ENCODE results near the gene BHLHE40. TPM values are rescaled to one million over a fixed set of nuclear protein-coding genes. Genes with fewer than 3 reads are reported as not detected.

BHLHE40 gene
- total and polyA plus RNA-seq, 10 of the 15 experiments (the other 5 are each of a cell fraction or from before 2014, with no cell fraction given): 25.2 to 106 (median 51.4) TPM

DNA sequence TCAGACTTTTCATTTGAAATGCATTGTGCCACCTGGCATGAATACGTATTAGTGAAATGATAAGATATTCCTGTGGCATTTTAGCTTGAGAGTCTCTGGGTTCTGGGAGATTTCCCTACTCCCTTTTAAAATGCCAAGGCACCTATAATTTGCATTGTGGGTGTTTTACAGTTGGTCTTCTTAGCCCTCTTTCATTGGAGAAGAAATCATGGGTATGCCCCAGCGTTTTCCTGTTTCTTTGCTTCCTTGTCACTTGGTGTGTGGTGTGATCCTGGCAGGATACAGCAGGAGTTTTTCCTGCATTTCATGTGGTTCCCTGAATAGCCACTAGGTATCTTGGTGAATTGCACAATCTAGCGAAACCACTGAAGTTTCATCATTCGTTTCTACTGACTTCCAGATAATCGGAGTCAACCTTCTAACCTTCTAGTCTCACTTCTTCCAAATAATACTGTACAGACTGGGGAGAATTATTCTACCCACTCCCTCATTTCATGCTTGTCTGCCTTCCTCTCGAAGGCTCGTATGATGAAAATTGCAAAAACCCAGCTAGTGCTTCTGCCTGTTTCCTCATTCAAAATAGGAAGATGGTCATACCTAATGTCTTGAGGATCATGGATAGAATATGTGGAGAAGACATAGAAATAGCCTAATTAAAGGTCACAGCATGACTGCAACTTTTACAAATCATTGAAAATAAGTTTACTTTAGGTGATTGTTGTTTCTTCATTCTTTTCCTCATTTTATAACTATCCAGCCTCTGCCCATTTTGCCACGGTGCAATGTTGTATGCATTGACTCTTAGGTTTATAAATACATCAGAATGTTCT, 2.6 kb downstream of the BHLHE40 start (continued):
- TF ChIP-seq, protein P1, sequence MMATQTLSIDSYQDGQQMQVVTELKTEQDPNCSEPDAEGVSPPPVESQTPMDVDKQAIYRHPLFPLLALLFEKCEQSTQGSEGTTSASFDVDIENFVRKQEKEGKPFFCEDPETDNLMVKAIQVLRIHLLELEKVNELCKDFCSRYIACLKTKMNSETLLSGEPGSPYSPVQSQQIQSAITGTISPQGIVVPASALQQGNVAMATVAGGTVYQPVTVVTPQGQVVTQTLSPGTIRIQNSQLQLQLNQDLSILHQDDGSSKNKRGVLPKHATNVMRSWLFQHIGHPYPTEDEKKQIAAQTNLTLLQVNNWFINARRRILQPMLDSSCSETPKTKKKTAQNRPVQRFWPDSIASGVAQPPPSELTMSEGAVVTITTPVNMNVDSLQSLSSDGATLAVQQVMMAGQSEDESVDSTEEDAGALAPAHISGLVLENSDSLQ (IDR thresholded peaks at IDR 0.05): no peak
- TF ChIP-seq POLR2A (IDR thresholded peaks at IDR 0.05; ENCODE audit: low read depth, low read length) (no peak; the same call in 1 of the 2 replicates), ZSCAN29 (IDR thresholded peaks at IDR 0.05) (0 out of 2 replicates have a peak, but pooled peaks have one; percentile 21), TBL1XR1 (IDR thresholded peaks at IDR 0.05; ENCODE audit: low read depth, low read length) (0 out of 2 replicates have a peak, but pooled peaks have one; percentile 1), SUPT20H (IDR thresholded peaks at IDR 0.05; ENCODE audit: borderline replicate concordance, control insufficient read depth, low read depth, low read length) (no peak), CEBPB (IDR thresholded peaks at IDR 0.05; ENCODE audit: borderline replicate concordance in 1 of 2, low read depth in 2 of 2, low read length in 2 of 2) (peak in 1 of 2 experiments; percentile 72; a peak in 1 of 4 replicates), MYC (IDR thresholded peaks at IDR 0.05; ENCODE audit: insufficient read depth, insufficient read length, insufficient replicate concordance, low read length, severe bottlenecking) (no peak), TCF7 (IDR thresholded peaks at IDR 0.05; ENCODE audit: borderline replicate concordance) (no peak), SREBF2 (IDR thresholded peaks at IDR 0.05; ENCODE audit: low read length) (no peak), STAT1 (conservative IDR thresholded peaks at IDR 0.05) (no peak), RAD51 (IDR thresholded peaks at IDR 0.05) (no peak; the same call in 1 of the 2 replicates), NR2C2 (IDR thresholded peaks at IDR 0.05; ENCODE audit: borderline replicate concordance, control insufficient read depth, insufficient read length, low read depth) (no peak), KDM1A (IDR thresholded peaks at IDR 0.05; ENCODE audit: borderline replicate concordance) (no peak), SMARCA5 (IDR thresholded peaks at IDR 0.05) (no peak), POU2F2 (IDR thresholded peaks at IDR 0.05; ENCODE audit: borderline replicate concordance, low read depth, low read length) (0 out of 3 replicates have a peak, but pooled peaks have one; percentile 7), MEF2A (IDR thresholded peaks at IDR 0.05; ENCODE audit: insufficient read depth, low read depth, low read length) (no peak)
- TF ChIP-seq, protein P2, sequence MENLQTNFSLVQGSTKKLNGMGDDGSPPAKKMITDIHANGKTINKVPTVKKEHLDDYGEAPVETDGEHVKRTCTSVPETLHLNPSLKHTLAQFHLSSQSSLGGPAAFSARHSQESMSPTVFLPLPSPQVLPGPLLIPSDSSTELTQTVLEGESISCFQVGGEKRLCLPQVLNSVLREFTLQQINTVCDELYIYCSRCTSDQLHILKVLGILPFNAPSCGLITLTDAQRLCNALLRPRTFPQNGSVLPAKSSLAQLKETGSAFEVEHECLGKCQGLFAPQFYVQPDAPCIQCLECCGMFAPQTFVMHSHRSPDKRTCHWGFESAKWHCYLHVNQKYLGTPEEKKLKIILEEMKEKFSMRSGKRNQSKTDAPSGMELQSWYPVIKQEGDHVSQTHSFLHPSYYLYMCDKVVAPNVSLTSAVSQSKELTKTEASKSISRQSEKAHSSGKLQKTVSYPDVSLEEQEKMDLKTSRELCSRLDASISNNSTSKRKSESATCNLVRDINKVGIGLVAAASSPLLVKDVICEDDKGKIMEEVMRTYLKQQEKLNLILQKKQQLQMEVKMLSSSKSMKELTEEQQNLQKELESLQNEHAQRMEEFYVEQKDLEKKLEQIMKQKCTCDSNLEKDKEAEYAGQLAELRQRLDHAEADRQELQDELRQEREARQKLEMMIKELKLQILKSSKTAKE (IDR thresholded peaks at IDR 0.05; ENCODE audit: low read depth, poor library complexity, severe bottlenecking): no peak
- TF ChIP-seq, protein P3, sequence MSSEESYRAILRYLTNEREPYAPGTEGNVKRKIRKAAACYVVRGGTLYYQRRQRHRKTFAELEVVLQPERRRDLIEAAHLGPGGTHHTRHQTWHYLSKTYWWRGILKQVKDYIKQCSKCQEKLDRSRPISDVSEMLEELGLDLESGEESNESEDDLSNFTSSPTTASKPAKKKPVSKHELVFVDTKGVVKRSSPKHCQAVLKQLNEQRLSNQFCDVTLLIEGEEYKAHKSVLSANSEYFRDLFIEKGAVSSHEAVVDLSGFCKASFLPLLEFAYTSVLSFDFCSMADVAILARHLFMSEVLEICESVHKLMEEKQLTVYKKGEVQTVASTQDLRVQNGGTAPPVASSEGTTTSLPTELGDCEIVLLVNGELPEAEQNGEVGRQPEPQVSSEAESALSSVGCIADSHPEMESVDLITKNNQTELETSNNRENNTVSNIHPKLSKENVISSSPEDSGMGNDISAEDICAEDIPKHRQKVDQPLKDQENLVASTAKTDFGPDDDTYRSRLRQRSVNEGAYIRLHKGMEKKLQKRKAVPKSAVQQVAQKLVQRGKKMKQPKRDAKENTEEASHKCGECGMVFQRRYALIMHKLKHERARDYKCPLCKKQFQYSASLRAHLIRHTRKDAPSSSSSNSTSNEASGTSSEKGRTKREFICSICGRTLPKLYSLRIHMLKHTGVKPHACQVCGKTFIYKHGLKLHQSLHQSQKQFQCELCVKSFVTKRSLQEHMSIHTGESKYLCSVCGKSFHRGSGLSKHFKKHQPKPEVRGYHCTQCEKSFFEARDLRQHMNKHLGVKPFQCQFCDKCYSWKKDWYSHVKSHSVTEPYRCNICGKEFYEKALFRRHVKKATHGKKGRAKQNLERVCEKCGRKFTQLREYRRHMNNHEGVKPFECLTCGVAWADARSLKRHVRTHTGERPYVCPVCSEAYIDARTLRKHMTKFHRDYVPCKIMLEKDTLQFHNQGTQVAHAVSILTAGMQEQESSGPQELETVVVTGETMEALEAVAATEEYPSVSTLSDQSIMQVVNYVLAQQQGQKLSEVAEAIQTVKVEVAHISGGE (CRISPR knock-in tag; IDR thresholded peaks at IDR 0.05): no peak
- TF ChIP-seq, protein P4, sequence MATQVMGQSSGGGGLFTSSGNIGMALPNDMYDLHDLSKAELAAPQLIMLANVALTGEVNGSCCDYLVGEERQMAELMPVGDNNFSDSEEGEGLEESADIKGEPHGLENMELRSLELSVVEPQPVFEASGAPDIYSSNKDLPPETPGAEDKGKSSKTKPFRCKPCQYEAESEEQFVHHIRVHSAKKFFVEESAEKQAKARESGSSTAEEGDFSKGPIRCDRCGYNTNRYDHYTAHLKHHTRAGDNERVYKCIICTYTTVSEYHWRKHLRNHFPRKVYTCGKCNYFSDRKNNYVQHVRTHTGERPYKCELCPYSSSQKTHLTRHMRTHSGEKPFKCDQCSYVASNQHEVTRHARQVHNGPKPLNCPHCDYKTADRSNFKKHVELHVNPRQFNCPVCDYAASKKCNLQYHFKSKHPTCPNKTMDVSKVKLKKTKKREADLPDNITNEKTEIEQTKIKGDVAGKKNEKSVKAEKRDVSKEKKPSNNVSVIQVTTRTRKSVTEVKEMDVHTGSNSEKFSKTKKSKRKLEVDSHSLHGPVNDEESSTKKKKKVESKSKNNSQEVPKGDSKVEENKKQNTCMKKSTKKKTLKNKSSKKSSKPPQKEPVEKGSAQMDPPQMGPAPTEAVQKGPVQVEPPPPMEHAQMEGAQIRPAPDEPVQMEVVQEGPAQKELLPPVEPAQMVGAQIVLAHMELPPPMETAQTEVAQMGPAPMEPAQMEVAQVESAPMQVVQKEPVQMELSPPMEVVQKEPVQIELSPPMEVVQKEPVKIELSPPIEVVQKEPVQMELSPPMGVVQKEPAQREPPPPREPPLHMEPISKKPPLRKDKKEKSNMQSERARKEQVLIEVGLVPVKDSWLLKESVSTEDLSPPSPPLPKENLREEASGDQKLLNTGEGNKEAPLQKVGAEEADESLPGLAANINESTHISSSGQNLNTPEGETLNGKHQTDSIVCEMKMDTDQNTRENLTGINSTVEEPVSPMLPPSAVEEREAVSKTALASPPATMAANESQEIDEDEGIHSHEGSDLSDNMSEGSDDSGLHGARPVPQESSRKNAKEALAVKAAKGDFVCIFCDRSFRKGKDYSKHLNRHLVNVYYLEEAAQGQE (IDR thresholded peaks at IDR 0.05; ENCODE audit: low read depth, low read length): no peak

All from GM12878 (cell line).